Head of caudate nucleus (tissue), 42 donors: ENCODE measurements around the gene ACRBP.
A peak's percentile ranks its signal among the peaks of the same experiment; 100 is the strongest.

ENCODE experiments used
- DNase-seq, 42 donors: peaks; one replicate each; pipeline versions ENCODE4 v3.0.0 to v3.0.0-alpha.2; 2020 to 2021; ENCODE audit warnings: mixed read lengths in 7 of 42
- intact Hi-C: fragments of 100-400 bp; cut with DNase I; formaldehyde crosslinking; loops from one replicate; pipeline ENCODE4 v1.15.0; 2022

Gene ACRBP

GRCh38 chr12:6626654-6627283 is 20.5 kb downstream of the ACRBP start:
- intact Hi-C loops = no loop called here
- no peak for DNase-seq

DNA sequence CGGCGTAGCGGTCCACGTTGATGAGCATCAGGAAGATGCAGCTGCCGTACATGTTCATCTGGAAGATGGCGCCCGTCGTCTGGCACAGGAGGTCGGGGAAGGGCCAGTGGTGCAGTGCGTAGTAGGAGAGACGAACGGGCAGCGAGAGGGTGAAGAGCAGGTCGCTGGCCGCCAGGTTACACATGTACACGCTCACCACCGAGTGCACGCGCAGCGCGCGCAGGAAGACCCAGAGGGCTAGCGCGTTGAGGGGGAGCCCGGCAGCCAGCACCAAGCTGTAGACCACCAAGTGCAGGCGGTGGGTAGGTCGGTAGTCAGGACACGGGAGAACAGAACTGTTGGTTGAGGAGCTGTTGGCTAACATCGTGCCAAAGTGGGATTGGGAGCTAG is 26.4 kb downstream of the ACRBP start:
- DNase-seq = no peak
- intact Hi-C loops = no loop called here

- peak in 9 of 42 donors; percentile 20 to 61 (median 46) for DNase-seq
- intact Hi-C loops = no loop called here
Measured at GRCh38 chr12:6620137-6620884, 26.9 kb downstream of the ACRBP start.

- intact Hi-C loops = loop anchor here (5.0 kb wide), 1 partner anchor 44 kb away; the partner anchor contains the start of gene ING4
- DNase-seq = no peak
Measured at GRCh38 chr12:6618483-6619225, 28.6 kb downstream of the ACRBP start.

DNA sequence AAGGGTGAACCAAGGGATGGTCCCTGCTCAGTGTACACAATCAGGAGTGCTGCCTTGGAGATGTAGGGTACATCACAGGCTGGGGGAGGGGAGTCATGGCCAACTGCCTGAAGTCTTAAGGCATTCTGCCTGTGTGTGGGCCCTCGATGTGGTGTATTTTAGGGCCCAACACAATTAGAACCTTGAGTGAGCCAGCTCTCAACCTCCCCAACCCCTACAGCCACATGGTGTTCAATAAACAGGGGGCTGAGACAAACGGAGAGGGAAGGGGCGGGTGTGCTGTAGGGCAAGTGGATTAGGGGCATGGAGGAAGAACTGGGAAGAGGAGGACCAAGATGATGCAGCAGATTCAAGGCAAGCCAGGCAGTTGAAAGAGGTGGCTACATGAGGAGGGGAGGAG is 31.4 kb downstream of the ACRBP start:
- intact Hi-C loops = loop anchor here (5.0 kb wide), 1 partner anchor 46 kb away; the partner anchor contains the start of gene ING4
- DNase-seq = no peak

GRCh38 chr12:6614513-6615172 is 32.6 kb downstream of the ACRBP start:
- no peak for DNase-seq
- intact Hi-C loops = loop anchor here (5.0 kb wide), 2 partner anchors 48 to 73 kb away; partner anchors contain the start of genes ING4 and ZNF384

DNA sequence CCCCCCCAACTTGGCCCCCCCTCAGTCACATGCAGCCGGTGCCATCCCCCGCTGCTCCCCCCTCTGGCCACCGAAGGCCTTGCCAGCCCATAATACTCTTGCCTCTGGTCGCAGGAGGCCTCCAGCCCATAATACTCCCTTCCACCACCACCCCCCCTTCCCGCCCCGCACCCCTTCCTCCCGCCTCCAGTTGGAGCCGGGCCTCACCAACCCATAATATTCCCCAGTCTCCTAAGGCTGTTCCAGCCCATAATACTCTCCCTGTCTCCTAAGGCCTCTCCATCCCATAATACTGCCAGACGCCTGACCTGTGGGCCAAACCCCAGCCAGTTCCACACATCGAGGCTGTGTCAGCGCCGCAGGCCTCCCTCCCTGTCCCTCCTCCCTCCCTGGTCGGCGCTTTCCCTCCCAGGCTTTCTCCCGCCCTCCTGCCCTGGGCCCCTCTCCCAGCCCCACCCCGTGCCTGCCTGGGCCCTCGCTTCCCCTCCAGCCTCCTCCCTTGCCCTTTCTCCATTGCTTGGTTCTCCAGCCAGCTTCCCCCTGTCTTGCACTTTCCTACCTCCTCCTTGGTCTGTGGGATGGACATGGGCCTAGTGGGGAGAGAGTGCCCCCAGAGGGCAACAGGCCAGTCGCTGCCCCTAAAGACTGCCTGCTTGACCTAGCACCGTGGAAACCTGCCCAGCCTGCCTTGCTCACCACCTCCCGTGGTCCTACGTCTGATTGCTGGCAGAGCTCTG is 33.3 kb downstream of the ACRBP start:
- DNase-seq = peak; percentile 77 to 97 (median 91)
- intact Hi-C loops = loop anchor here (5.0 kb wide), 1 partner anchor 73 kb away; the partner anchor contains the start of gene ZNF384

DNA sequence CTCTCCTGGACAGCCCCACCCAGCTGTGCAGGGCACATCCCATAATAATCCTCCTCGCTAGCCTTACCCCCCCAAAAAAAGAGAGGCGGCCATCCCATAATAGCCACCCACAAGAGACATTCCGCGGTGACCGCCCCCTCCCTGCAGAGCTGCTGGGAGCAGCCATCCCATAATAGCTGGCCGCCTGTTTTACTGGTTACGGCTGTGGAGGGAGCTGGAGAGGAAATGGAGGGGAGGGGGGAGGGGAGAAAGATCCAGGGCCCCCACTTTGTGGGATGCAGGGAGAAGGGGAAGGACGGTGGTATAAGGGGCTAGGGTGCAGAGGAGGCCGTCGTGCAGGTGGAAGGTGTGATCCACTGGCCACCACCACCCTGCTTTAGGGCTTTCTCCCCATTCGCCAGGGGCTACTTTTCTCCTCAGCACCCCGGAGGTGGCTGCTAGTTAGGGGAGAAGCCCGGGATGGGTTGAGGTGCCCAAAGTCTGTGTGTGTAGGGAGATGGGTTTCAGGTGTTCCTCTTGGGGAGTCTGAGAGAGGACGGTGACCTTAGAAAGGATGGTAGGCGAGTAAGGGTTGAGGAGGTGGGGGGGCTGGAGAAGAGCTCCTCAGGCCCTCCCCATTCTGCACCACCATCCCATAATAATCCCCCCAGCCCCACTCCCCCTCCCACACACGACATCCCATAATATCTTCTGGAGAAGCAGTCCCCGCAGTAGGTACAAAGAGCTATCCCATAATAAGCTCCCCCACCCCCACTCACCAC is 34.0 kb downstream of the ACRBP start:
- intact Hi-C loops = loop anchor here (5.0 kb wide), 1 partner anchor 74 kb away; the partner anchor contains the start of gene ZNF384
- DNase-seq = peak; percentile 67 to 94 (median 84)

DNA sequence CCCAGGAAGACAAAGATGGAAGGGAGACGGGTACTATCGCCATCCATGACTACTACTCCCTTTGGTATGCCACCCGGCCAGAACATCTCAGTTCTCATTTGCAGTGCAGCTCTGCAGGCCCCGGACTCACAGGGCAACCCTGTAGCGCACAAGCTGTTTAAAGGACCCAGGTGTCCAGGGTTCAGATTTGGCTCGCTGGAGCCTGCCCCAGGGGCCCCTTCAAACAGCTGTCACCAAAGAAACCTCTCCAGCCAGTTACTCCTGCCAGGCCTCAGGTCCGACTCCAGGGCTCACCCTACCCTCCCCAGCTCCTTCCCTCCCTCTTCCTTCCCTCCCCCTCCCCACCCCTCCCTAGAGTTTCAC is 34.6 kb downstream of the ACRBP start:
- peak in 2 of 42 donors; percentile 32 to 44 for DNase-seq
- intact Hi-C loops = loop anchor here (5.0 kb wide), 1 partner anchor 75 kb away; the partner anchor contains the start of gene ZNF384

- DNase-seq = no peak
Measured at GRCh38 chr12:6612247-6612646, 35.0 kb downstream of the ACRBP start.

GRCh38 chr12:6608592-6609281 is 38.5 kb downstream of the ACRBP start:
- intact Hi-C loops = no loop called here
- peak in 3 of 42 donors; percentile 15 to 49 (median 37) for DNase-seq

More at GRCh38 chr12:6612247-6612646, 35.0 kb downstream of the ACRBP start:
- intact Hi-C loops = loop anchor here (5.0 kb wide), 1 partner anchor 75 kb away; the partner anchor contains the start of gene ZNF384

DNA sequence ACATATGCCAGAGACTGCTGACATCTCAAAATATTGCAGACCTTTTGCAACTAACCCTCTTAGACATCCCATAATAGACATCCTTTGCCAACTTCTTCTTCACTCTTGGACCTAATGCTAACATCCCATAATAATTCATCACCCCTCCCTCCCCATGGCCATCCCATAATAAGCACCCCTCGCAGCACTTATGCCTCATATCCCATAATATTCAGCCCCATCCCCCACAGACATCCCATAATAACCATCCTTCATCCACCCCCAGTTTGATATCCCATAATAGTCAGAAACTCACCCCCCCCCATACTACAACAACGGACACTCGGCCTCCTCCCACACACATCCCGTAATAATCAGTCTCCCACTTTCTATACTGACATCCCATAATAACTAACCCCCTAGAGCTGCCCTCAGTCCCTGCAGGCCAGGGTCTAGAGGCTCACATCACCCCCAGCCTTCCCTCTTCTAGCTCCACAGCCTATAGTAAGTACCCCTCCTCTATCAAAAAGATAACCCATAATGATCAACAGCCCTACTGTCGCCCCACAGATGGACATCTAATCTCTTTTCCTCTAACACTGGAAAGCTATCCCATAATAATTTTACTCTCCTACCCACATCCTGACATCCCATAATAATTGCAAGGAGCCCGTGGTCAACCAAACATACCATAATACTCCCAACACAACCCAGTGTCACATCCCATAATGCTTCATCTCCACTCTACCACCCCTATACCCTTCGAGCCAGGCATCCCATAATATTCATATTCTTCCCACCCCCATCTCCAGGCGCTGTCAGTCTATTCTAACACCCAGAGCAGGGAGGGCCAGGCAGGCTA is 39.3 kb downstream of the ACRBP start:
- DNase-seq = peak in 33 of 42 donors; percentile 27 to 88 (median 60)
- intact Hi-C loops = no loop called here

GRCh38 chr12:6606331-6607131 is 40.7 kb downstream of the ACRBP start:
- peak; percentile 29 to 86 (median 64) for DNase-seq
- intact Hi-C loops = no loop called here

DNA sequence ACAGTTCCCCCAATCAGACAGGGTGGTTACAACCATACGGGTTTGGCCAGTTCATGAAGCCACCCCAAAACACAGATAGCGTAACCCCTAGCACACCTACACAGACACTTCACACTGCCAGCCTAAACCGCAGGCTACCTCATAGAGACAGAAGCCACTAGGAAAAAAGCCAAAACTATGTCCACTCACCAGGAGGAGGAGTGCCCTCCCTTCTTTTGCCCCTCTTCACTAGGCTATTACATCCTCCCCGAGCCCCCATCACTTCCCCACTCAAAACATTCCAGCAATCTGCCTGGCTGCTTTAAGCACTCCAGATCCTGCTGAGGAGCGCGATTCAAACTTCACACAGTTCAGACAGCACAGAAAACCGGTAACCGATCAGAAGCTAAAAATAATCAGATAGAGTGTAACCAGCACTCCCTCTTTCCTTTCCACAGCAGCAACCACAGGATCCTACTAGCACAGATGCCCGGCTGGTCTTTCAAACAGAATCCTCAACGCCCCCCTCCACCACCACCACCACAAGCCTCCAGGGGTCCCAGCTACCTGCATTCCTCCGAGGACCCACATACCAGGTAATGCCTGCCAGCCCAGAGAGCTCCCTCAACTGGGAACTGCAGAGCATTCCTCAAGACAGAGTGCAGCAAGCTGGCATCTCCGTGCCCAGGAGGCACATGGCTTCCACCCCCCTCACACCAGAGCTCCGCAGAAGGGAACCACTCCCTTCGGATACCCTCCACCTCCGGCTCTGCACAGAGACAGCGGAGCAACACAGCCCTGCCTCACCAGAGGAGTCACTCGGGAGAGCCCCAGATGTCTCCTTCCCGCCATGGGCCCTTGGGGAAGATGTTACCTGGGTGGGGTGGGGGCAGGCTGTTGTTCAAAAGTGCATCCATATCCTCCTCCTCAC is 41.6 kb downstream of the ACRBP start:
- intact Hi-C loops = no loop called here

More for the DNA sequence above, 41.6 kb downstream of the ACRBP start:
- DNase-seq = peak in 41 of 42 donors; percentile 44 to 91 (median 69)
